Loucy (cell line): ENCODE measurements around the gene WWOX.

Experiments used
- EZH2phosphoT487 ChIP-seq: fragments of 200-600 bp; IDR thresholded peaks from 2 replicates; pipeline ENCODE4 v1.6.1; 2018; ENCODE audit warnings: antibody characterized with exemption, mild to moderate bottlenecking, moderate library complexity, borderline replicate concordance
- TF ChIP-seq, protein P1 (sequence below): fragments of 200-600 bp; sonication (generic); conservative IDR thresholded peaks from 2 replicates; pipeline ENCODE4 v1.5.1; 2014; ENCODE audit warnings: mild to moderate bottlenecking, antibody characterized with exemption, low read length

DNA sequence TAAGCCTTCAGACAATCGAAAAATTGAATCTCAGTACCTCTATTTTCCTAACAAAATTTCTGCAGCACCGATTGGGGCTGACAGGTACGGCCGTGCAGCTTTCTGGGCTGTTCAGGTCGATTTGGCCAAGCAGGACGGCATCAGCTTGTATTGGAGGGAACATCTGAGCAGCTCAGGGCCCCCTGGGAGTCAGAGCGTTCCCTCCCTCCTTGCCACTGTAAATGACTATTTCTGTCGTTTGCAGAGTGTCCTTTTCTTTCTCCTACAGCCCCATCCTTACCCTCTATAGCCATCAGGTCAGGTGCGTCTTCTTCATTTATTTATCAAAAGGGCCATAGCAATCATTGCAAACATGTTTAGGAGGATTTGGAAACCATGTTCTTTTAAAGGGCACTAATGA lies 731.1 kb downstream of the WWOX start:
- TF ChIP-seq, protein P1, sequence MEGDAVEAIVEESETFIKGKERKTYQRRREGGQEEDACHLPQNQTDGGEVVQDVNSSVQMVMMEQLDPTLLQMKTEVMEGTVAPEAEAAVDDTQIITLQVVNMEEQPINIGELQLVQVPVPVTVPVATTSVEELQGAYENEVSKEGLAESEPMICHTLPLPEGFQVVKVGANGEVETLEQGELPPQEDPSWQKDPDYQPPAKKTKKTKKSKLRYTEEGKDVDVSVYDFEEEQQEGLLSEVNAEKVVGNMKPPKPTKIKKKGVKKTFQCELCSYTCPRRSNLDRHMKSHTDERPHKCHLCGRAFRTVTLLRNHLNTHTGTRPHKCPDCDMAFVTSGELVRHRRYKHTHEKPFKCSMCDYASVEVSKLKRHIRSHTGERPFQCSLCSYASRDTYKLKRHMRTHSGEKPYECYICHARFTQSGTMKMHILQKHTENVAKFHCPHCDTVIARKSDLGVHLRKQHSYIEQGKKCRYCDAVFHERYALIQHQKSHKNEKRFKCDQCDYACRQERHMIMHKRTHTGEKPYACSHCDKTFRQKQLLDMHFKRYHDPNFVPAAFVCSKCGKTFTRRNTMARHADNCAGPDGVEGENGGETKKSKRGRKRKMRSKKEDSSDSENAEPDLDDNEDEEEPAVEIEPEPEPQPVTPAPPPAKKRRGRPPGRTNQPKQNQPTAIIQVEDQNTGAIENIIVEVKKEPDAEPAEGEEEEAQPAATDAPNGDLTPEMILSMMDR = no peak
- TF ChIP-seq EZH2phosphoT487 = no peak
